ENCODE measurements around the gene RGS3. TPM values are rescaled to one million over a fixed set of nuclear protein-coding genes. Genes with fewer than 3 reads are reported as not detected.

Gene RGS3
- total RNA-seq, 2 experiments from 2014 or later: 51.0 to 51.5 TPM

DNA sequence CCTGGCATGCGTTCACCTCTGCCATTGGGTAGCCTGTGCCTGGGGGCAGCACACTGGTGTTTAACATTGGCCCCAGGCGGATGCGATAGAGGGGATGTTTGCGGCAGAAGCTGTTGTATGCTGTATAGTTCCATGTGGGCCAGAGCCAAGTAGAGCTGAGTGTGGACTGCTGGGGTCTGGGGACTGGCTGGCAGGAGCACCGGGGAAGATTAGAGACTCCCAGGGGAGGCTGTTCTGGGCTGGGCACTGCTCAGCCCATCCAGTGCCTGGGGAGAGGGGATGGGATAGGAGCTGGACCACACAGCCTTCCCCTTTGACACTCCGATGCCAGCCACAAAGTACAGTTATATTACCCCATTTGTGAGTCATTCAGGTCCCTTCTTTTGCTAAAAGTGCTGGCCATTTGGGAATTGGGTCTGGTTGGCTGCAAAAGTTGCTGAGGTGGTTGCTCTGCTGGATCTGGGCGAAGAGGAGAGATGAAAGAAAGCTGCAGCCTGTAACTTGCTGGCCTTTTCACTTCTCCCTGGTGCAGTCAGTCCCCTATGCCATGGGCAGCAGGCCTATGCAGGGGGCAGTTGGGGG lies 73.8 kb downstream of the RGS3 start:
- Mint-ChIP-seq H3K27me3 (no peaks in the 10 kb centered on the region), H3K36me3 (ENCODE audit: low read depth) (peaks cover 49% of the 10 kb centered on the region), H3K4me1 (ENCODE audit: low read depth) (peaks cover 19% of the 10 kb centered on the region), H3K4me3 (no peak overlapping the region), H3K27ac (no peak overlapping the region), H3K9me3 (no peaks in the 10 kb centered on the region)
- CTCF ChIA-PET: no interaction called here
- no peak for ATAC-seq
- POLR2A ChIA-PET: no interaction called here
- TF ChIP-seq, protein P1, sequence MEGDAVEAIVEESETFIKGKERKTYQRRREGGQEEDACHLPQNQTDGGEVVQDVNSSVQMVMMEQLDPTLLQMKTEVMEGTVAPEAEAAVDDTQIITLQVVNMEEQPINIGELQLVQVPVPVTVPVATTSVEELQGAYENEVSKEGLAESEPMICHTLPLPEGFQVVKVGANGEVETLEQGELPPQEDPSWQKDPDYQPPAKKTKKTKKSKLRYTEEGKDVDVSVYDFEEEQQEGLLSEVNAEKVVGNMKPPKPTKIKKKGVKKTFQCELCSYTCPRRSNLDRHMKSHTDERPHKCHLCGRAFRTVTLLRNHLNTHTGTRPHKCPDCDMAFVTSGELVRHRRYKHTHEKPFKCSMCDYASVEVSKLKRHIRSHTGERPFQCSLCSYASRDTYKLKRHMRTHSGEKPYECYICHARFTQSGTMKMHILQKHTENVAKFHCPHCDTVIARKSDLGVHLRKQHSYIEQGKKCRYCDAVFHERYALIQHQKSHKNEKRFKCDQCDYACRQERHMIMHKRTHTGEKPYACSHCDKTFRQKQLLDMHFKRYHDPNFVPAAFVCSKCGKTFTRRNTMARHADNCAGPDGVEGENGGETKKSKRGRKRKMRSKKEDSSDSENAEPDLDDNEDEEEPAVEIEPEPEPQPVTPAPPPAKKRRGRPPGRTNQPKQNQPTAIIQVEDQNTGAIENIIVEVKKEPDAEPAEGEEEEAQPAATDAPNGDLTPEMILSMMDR (IDR thresholded peaks at IDR 0.05): no peak
- DNase-seq: no peak
- intact Hi-C loops (cut with micrococcal nuclease): no loop called here

- Mint-ChIP-seq H3K4me1 (ENCODE audit: low read depth) (peaks cover 19% of the 10 kb centered on the region), H3K4me3 (no peak overlapping the region), H3K27me3 (no peaks in the 10 kb centered on the region), H3K36me3 (ENCODE audit: low read depth) (peaks cover 45% of the 10 kb centered on the region), H3K9me3 (no peaks in the 10 kb centered on the region), H3K27ac (no peak overlapping the region)
- TF ChIP-seq, protein P1 (IDR thresholded peaks at IDR 0.05): no peak
- CTCF ChIA-PET: no interaction called here
- intact Hi-C loops (cut with micrococcal nuclease): no loop called here
- no peak for DNase-seq
- no peak for ATAC-seq
- POLR2A ChIA-PET: interaction anchor here (1.9 kb wide), 1 partner anchor 8 kb away, joined by 4 read pairs; no protein-coding TSS in a partner anchor
Observed at GRCh38 chr9:113538131-113538530, 74.6 kb downstream of the RGS3 start.

GRCh38 chr9:113538701-113539430 lies 75.3 kb downstream of the RGS3 start:
- H3K9me3 Mint-ChIP-seq: no peaks in the 10 kb centered on the region
- ChIA-PET CTCF (no interaction called here), POLR2A (interaction anchor here (1.9 to 2.0 kb wide), 2 partner anchors 9 to 12 kb away, joined by 4 to 5 read pairs; no protein-coding TSS in a partner anchor)
- no peaks in the 10 kb centered on the region for H3K27me3 Mint-ChIP-seq
- H3K4me3 Mint-ChIP-seq: no peak overlapping the region
- H3K27ac Mint-ChIP-seq: no peak overlapping the region
- TF ChIP-seq, protein P1 (IDR thresholded peaks at IDR 0.05): no peak
- H3K36me3 Mint-ChIP-seq (ENCODE audit: low read depth): peaks cover 47% of the 10 kb centered on the region
- no peak for ATAC-seq
- DNase-seq: no peak
- H3K4me1 Mint-ChIP-seq (ENCODE audit: low read depth): peaks cover 17% of the 10 kb centered on the region
- intact Hi-C loops (cut with micrococcal nuclease): no loop called here

DNA sequence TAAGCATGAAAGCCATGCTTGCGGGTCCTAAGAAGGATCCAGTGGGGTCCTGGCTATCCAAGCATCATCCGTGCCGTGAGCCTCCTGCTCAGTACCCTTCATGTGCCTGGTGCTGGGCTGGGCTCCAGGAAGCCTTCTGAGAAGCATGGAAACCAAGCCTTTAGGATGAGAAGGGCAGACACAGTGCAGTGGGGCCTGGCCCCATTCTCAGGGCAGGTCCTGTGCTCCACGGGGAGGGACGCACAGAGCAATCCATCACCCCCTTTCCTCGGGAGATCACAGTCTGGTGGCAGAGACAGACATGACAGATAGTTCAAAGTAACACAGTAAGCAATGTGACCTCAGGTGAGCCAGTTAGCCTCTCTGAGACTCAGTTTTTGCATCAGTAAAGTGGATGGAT lies 76.9 kb downstream of the RGS3 start:
- peaks cover 18% of the 10 kb centered on the region for H3K4me1 Mint-ChIP-seq (ENCODE audit: low read depth)
- H3K27me3 Mint-ChIP-seq: no peaks in the 10 kb centered on the region
- no peak overlapping the region for H3K27ac Mint-ChIP-seq
- ChIA-PET CTCF (interaction anchor here (1.3 kb wide), 1 partner anchor 16 kb away, joined by 4 read pairs; no protein-coding TSS in a partner anchor), POLR2A (interaction anchor here (1.3 to 2.0 kb wide), 2 partner anchors 13 to 17 kb away, joined by 3 to 5 read pairs; no protein-coding TSS in a partner anchor)
- H3K4me3 Mint-ChIP-seq: no peak overlapping the region
- DNase-seq (no peak), ATAC-seq (no peak)
- TF ChIP-seq, protein P1 (IDR thresholded peaks at IDR 0.05): no peak
- H3K9me3 Mint-ChIP-seq: no peaks in the 10 kb centered on the region
- peaks cover 51% of the 10 kb centered on the region for H3K36me3 Mint-ChIP-seq (ENCODE audit: low read depth)
- intact Hi-C loops (cut with micrococcal nuclease): no loop called here

All from activated CD8-positive, alpha-beta T cell treated with anti-CD3 and anti-CD28 coated beads for 36 hours (primary cell).